ENCODE results near the gene UNC13D. TPM values are rescaled to one million over a fixed set of nuclear protein-coding genes. Genes with fewer than 3 reads are reported as not detected.

Gene UNC13D
- total and polyA plus RNA-seq, 9 of the 15 experiments (the other 6 are each of a cell fraction or from before 2014, with no cell fraction given), result 0.86 to 244 (median 69.2) TPM

GRCh38 chr17:75785016-75785890 is 59.0 kb downstream of the UNC13D start (continued):
- TF ChIP-seq NFXL1 (CRISPR knock-in tag; IDR thresholded peaks at IDR 0.05), result peak; percentile 86
- TF ChIP-seq ZNF507 (tag; conservative IDR thresholded peaks at IDR 0.05), result no peak
- no peak for TF ChIP-seq ZNF217 (CRISPR knock-in tag; IDR thresholded peaks at IDR 0.05)
- TF ChIP-seq ZNF609 (CRISPR knock-in tag; IDR thresholded peaks at IDR 0.05; ENCODE audit: borderline replicate concordance), result peak; percentile 79; the same call in 1 of the 2 replicates
- TF ChIP-seq ZNF408 (CRISPR knock-in tag; IDR thresholded peaks at IDR 0.05; ENCODE audit: low read depth), result no peak
- TF ChIP-seq NFIC (IDR thresholded peaks at IDR 0.05), result peak; percentile 69
- TF ChIP-seq ZNF436 (CRISPR knock-in tag; IDR thresholded peaks at IDR 0.05), result peak; percentile 37; the same call in 1 of the 2 replicates
- no peak for TF ChIP-seq RBM17 (IDR thresholded peaks at IDR 0.05; ENCODE audit: borderline replicate concordance, low read depth, low read length)
- TF ChIP-seq ZNF134 (CRISPR knock-in tag; conservative IDR thresholded peaks at IDR 0.05), result 0 out of 2 replicates have a peak, but pooled peaks have one; percentile 28
- peak; percentile 98 for TF ChIP-seq HDAC8 (tag; IDR thresholded peaks at IDR 0.05)
- peak; percentile 53 for TF ChIP-seq ARID4B (CRISPR knock-in tag; IDR thresholded peaks at IDR 0.05)
- TF ChIP-seq CSDE1 (IDR thresholded peaks at IDR 0.05), result peak in 1 of 2 experiments; percentile 49; a peak in 1 of 4 replicates
- TF ChIP-seq CBFA2T2 (conservative IDR thresholded peaks at IDR 0.05), result no peak
- no peak; the same call in 1 of the 2 replicates for TF ChIP-seq E2F4 (CRISPR knock-in tag; IDR thresholded peaks at IDR 0.05; ENCODE audit: low read depth)
- peak; percentile 22; the same call in 1 of the 2 replicates for TF ChIP-seq FOXP1 (CRISPR knock-in tag; IDR thresholded peaks at IDR 0.05)
- peak; percentile 87 for TF ChIP-seq POLR2H (tag; IDR thresholded peaks at IDR 0.05; ENCODE audit: low read depth)
- TF ChIP-seq ZNF778 (CRISPR knock-in tag; IDR thresholded peaks at IDR 0.05), result no peak
- peak; percentile 90 for TF ChIP-seq ZKSCAN8 (CRISPR knock-in tag; IDR thresholded peaks at IDR 0.05)
